PC-3 (cell line): ENCODE measurements around the gene TDRD1. TPM values are rescaled to one million over a fixed set of nuclear protein-coding genes. Genes with fewer than 3 reads are reported as not detected.
A peak's percentile ranks its signal among the peaks of the same experiment; 100 is the strongest.

ENCODE experiments used
- ATAC-seq: fragments of 200-7000 bp; cut with Tn5 transposase; 2 replicates; pipeline ENCODE4 v1.9.1; 2020; ENCODE audit warnings: mild to moderate bottlenecking, moderate library complexity
- Bru-seq: library from RNA; stranded (reverse); fragments of 400-500 nt; gene quantifications from one replicate; lab custom pipeline; 2021; lab: Mats Ljungman, UMichigan
- BruChase-seq, 2 experiments: library from RNA; stranded (reverse); fragments of 400-500 nt; gene quantifications; one replicate each; lab custom pipeline; 2021; lab: Mats Ljungman, UMichigan
- BruUV-seq: library from RNA; stranded (reverse); fragments of 400-500 nt; replicated peaks from 2 replicates; lab custom pipeline; 2021; lab: Mats Ljungman, UMichigan
- CTCF ChIA-PET: fragments of 300-600 bp; sonication (Branson Sonifier 250); formaldehyde crosslinking; loops from one replicate; lab custom pipeline; 2022; ENCODE audit warnings: antibody characterized with exemption; lab: Charles Lee
- POLR2A ChIA-PET: fragments of 300-600 bp; sonication (Branson Sonifier 250); formaldehyde crosslinking; loops from one replicate; lab custom pipeline; 2022; ENCODE audit warnings: antibody characterized with exemption; ENCODE audit not compliant: unreplicated experiment; lab: Charles Lee
- DNase-seq: peaks from one replicate; pipeline ENCODE4 v3.0.0-alpha.2; 2015
- H2AFZ ChIP-seq: fragments of 300-600 bp; sonication (generic); 2 replicates; pipeline ENCODE4 v1.6.0; 2016; ENCODE audit warnings: antibody characterized with exemption, low read length
- H3F3A ChIP-seq: fragments of 300-600 bp; sonication (generic); one replicate; pipeline ENCODE4 v1.6.0; 2017; ENCODE audit warnings: antibody characterized with exemption, low read length, control low read depth, mild to moderate bottlenecking; ENCODE audit not compliant: unreplicated experiment
- H3K27ac ChIP-seq: fragments of 300-600 bp; sonication (generic); 2 replicates; pipeline ENCODE4 v1.5.1; 2016; ENCODE audit warnings: mild to moderate bottlenecking, low read length
- H3K27me3 ChIP-seq: fragments of 300-600 bp; sonication (generic); 2 replicates; pipeline ENCODE4 v1.6.1; 2016; ENCODE audit warnings: low read length, mixed read lengths
- H3K36me3 ChIP-seq: fragments of 300-600 bp; sonication (generic); 2 replicates; pipeline ENCODE4 v1.6.1; 2016; ENCODE audit warnings: low read depth, mixed run types, low read length, mixed read lengths
- H3K4me1 ChIP-seq: fragments of 300-600 bp; sonication (generic); 2 replicates; pipeline ENCODE4 v1.5.1; 2016; ENCODE audit warnings: low read length; ENCODE audit not compliant: insufficient read depth
- H3K4me2 ChIP-seq: fragments of 300-600 bp; sonication (generic); 2 replicates; pipeline ENCODE4 v1.6.0; 2016; ENCODE audit warnings: low read length
- H3K4me3 ChIP-seq: fragments of 300-600 bp; sonication (generic); 2 replicates; pipeline ENCODE4 v1.5.1; 2016; ENCODE audit warnings: mild to moderate bottlenecking, low read length, mixed read lengths
- H3K79me2 ChIP-seq: fragments of 300-600 bp; sonication (generic); 2 replicates; pipeline ENCODE4 v1.6.1; 2017; ENCODE audit warnings: low read length, mixed read lengths
- H3K9ac ChIP-seq: fragments of 300-600 bp; sonication (generic); 2 replicates; pipeline ENCODE4 v1.6.0; 2016; ENCODE audit warnings: mild to moderate bottlenecking, low read length
- H3K9me2 ChIP-seq: fragments of 300-600 bp; sonication (generic); replicated peaks from 2 replicates; pipeline ENCODE4 v1.6.1; 2016; ENCODE audit warnings: mixed run types, low read length, mixed read lengths
- H3K9me3 ChIP-seq: fragments of 300-600 bp; sonication (generic); 2 replicates; pipeline ENCODE4 v1.6.1; 2016; ENCODE audit warnings: low read length, mixed read lengths
- H4K20me1 ChIP-seq: fragments of 300-600 bp; sonication (generic); 2 replicates; pipeline ENCODE4 v1.6.1; 2016; ENCODE audit warnings: low read length, mixed read lengths
- EZH2 ChIP-seq: fragments of 300-600 bp; sonication (generic); IDR thresholded peaks from one replicate; pipeline ENCODE4 v1.6.1; 2017; ENCODE audit warnings: antibody characterized with exemption, mild to moderate bottlenecking, low read length; ENCODE audit not compliant: unreplicated experiment
- EZH2phosphoT487 ChIP-seq: fragments of 300-600 bp; sonication (generic); IDR thresholded peaks from 2 replicates; pipeline ENCODE4 v1.6.1; 2018; ENCODE audit warnings: mild to moderate bottlenecking, antibody characterized with exemption, low read length, borderline replicate concordance
- intact Hi-C: fragments of 100-400 bp; cut with micrococcal nuclease; formaldehyde crosslinking; loops from 2 replicates; pipeline ENCODE4 v1.9.0; 2023
- long read RNA-seq: library from polyadenylated mRNA; unstranded; transcript quantifications from one replicate; pipeline ENCODE4 v2.0.0, GENCODE V29; 2021; ENCODE audit not compliant: unreplicated experiment
- total RNA-seq: library from RNA; depleted of rRNA; stranded (reverse); fragments of >200 nt; gene quantifications from 2 replicates; pipeline ENCODE4 v1.2.3, GENCODE V29; 2014; rRNA removed
- TF ChIP-seq, protein P1 (sequence below): fragments of 300-600 bp; sonication (generic); conservative IDR thresholded peaks from 2 replicates; pipeline ENCODE4 v1.5.1; 2017; ENCODE audit warnings: antibody characterized with exemption, low read depth, mild to moderate bottlenecking, low read length

TDRD1 gene
- total RNA-seq (not detected in 2 replicates), Bru-seq, nascent RNA (not detected), BruChase-seq, experiment 1, labeled RNA remaining after a 6-hour chase (not detected), BruChase-seq, experiment 2, labeled RNA remaining after a 2-hour chase (not detected)
- long read RNA-seq: 0 reads

GRCh38 chr10:114179148-114179547 is at the start of gene TDRD1:
Gene TDRD1 (plus strand): TSS chr10:114179353. CDS start chr10:114187832, 8,479 bp downstream.
- intact Hi-C loops: no loop called here
- ATAC-seq: no peak

DNA sequence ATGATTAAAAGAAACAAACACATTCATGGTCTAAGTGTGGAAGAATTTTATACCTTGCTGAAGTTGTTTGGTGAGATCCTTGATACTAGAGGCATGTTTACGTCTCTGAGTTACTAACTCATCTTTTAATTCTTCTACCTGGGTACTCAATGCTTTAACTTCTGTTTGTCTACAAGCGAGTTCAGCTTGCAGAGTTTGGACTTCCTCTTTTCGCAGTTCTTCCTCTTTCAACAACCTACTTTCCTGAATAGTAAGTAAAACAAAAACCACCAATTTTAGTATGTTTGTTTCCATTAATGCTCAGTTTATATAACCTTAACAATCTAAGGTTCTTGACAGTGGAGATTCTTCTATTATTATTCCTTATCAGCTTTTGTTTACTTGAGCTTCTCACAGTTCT is 48.1 kb upstream of the TDRD1 start:
- Histone ChIP-seq H4K20me1 (no peaks in the 10 kb centered on the region), H3K27me3 (no peaks in the 10 kb centered on the region), H3K4me2 (no peak overlapping the region), H3K79me2 (no peaks in the 10 kb centered on the region), H2AFZ (no peak overlapping the region), H3F3A (no peaks in the 10 kb centered on the region), H3K36me3 (no peaks in the 10 kb centered on the region), H3K9me3 (no peaks in the 10 kb centered on the region), H3K9me2 (no peaks in the 10 kb centered on the region), H3K27ac (no peak overlapping the region), H3K9ac (no peak overlapping the region), H3K4me1 (no peaks in the 10 kb centered on the region), H3K4me3 (no peak overlapping the region)
- no TSS peak for BruUV-seq
- intact Hi-C loops: no loop called here
- DNase-seq: no peak
- CTCF ChIA-PET: no interaction called here
- no peak for ATAC-seq
- POLR2A ChIA-PET: no interaction called here
- TF ChIP-seq, protein P1, sequence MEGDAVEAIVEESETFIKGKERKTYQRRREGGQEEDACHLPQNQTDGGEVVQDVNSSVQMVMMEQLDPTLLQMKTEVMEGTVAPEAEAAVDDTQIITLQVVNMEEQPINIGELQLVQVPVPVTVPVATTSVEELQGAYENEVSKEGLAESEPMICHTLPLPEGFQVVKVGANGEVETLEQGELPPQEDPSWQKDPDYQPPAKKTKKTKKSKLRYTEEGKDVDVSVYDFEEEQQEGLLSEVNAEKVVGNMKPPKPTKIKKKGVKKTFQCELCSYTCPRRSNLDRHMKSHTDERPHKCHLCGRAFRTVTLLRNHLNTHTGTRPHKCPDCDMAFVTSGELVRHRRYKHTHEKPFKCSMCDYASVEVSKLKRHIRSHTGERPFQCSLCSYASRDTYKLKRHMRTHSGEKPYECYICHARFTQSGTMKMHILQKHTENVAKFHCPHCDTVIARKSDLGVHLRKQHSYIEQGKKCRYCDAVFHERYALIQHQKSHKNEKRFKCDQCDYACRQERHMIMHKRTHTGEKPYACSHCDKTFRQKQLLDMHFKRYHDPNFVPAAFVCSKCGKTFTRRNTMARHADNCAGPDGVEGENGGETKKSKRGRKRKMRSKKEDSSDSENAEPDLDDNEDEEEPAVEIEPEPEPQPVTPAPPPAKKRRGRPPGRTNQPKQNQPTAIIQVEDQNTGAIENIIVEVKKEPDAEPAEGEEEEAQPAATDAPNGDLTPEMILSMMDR: no peak
- TF ChIP-seq EZH2phosphoT487 (no peak), EZH2 (no peak)

More at GRCh38 chr10:114179148-114179547, at the start of gene TDRD1:
- no peak within 1 kb of the TSS for H3K9ac ChIP-seq
- H3K9me2 ChIP-seq: no peaks in the 10 kb centered on the region
- no peaks in the 10 kb centered on the region for H4K20me1 ChIP-seq
- H3K27ac ChIP-seq: no peak within 1 kb of the TSS
- ChIA-PET CTCF (no interaction called here), POLR2A (no interaction called here)
- no peaks in the 10 kb centered on the region for H3K27me3 ChIP-seq
- H2AFZ ChIP-seq: peak within 1 kb of the TSS; percentile 72
- no peak for DNase-seq
- no peaks in the 10 kb centered on the region for H3K36me3 ChIP-seq
- no peaks in the 10 kb centered on the region for H3K79me2 ChIP-seq
- peak within 1 kb of the TSS; percentile 55 for H3K4me2 ChIP-seq
- BruUV-seq: no TSS peak
- H3K9me3 ChIP-seq: no peaks in the 10 kb centered on the region
- H3K4me3 ChIP-seq: peak within 1 kb of the TSS; percentile 46; the same call in 1 of the 2 replicates
- TF ChIP-seq EZH2 (no peak), EZH2phosphoT487 (no peak)
- TF ChIP-seq, protein P1: no peak
- H3F3A ChIP-seq: no peaks in the 10 kb centered on the region
- no peaks in the 10 kb centered on the region for H3K4me1 ChIP-seq

- BruUV-seq: no TSS peak
Observed at GRCh38 chr10:114135476-114135875, 43.7 kb upstream of the TDRD1 start.

More at GRCh38 chr10:114135476-114135875, 43.7 kb upstream of the TDRD1 start:
- no peaks in the 10 kb centered on the region for H4K20me1 ChIP-seq
- intact Hi-C loops: no loop called here
- no peaks in the 10 kb centered on the region for H3F3A ChIP-seq
- CTCF ChIA-PET: no interaction called here
- no peaks in the 10 kb centered on the region for H3K9me2 ChIP-seq
- no peak for DNase-seq
- H3K27me3 ChIP-seq: no peaks in the 10 kb centered on the region
- TF ChIP-seq, protein P1: no peak
- TF ChIP-seq EZH2 (no peak), EZH2phosphoT487 (no peak)
- H2AFZ ChIP-seq: no peak overlapping the region
- POLR2A ChIA-PET: no interaction called here
- no peaks in the 10 kb centered on the region for H3K9me3 ChIP-seq
- no peak overlapping the region for H3K4me3 ChIP-seq
- no peak for ATAC-seq
- H3K4me2 ChIP-seq: no peak overlapping the region
- H3K36me3 ChIP-seq: no peaks in the 10 kb centered on the region
- no peaks in the 10 kb centered on the region for H3K4me1 ChIP-seq
- no peaks in the 10 kb centered on the region for H3K79me2 ChIP-seq
- no peak overlapping the region for H3K27ac ChIP-seq
- H3K9ac ChIP-seq: no peak overlapping the region
